HG02970 (cell line): ENCODE measurements around the gene CCDC47.
"Not testable (repeated sequence)": the region's sequence is repeated elsewhere in the genome, so short reads cannot be mapped to it uniquely, and the experiment has no call there.

ENCODE experiments used
- ATAC-seq: cut with Tn5 transposase; IDR thresholded peaks from one replicate; pipeline ENCODE4 v1.9.1; 2021; ENCODE audit warnings: mild to moderate bottlenecking, moderate library complexity, moderate number of reproducible peaks; ENCODE audit not compliant: unreplicated experiment, low FRiP score

CCDC47 gene

DNA sequence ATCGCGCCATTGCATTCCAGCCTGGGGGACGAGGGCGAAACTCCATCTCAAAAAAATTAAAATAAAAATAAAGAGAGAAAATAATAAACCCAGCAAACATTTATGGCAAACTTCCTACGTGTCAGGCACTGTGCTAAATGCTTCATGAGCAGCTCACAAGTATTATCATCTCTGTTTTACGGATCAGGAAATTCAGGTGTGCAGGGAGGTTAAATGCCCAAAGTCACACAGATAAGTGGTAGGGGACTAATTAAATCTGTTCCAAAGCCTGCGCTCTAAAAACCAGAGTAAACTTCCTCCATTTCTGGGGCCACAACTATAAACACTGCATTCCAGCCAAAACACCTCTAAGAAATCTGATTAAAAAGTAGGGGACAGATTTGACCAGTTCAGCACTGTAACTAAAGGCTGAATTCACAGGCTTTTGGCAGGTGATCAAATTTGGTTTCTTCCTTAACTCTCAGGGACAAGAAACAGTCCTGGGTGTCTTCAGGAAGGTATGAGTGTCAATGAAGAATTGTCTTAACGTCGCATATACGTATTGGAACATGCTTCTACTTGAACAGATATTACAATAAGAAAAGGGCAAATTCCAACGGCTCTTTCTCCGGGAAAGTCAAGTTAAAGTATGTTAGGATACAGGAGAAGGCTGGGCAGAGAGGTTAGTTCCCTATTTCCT lies 32.8 kb downstream of the CCDC47 start:
- no peak for ATAC-seq

DNA sequence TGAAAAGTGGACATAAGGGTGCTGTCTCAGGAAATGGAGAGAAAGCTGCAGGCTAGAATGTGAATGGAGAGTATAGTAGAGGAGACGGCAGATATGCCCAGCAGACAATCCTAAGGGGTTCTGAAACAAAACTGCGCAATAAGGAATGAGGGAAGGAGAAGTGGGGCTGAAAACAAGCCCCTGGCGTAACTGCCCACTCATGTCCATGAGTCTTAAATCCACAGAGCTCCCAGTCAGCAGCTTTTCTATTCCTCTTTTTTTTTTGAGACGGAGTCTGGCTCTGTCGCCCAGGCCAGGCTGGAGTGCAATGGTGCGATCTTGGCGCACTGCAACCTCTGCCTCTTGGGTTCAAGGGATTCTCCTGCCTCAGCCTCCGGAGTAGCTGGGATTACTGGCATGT lies 37.7 kb downstream of the CCDC47 start:
- ATAC-seq = no peak

DNA sequence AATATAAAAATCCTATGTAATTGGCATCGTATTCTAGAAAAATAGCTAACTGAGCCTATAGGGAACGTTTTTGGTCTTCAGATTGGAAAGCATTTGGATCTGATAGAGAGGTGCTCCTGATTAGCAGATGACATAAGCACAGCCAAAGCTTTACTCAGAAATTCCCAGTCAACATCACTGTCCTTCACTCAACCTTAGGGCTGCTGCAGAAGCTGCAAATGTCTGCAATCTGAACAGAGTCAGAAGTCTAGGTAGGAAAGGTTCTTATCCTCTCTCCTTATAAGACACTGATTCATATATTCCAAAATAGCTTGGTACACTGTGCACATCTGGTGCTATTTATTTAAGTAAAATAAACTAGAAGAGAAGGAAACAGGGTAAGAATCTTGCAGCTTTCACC lies 51.0 kb downstream of the CCDC47 start:
- no peak for ATAC-seq

DNA sequence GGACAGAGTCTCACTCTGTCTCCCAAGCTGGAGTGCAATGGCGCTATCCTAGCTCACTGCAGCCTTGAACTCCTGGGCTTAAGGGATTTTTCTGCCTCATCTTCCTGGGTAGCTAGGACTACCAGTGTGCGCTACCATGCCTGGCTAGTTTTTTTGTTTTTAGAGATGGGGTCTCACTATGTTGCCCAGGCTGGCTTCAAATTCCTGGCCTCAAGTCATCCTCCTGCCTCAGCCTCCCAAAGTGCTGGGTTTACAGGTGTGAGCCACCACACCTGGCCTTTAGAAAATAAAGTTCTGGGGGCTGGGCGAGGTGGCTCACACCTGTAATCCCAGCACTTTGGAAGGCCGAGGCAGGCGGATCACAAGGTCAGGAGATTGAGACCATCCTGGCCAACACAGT lies 53.2 kb downstream of the CCDC47 start:
- not testable (repeated sequence) for ATAC-seq

DNA sequence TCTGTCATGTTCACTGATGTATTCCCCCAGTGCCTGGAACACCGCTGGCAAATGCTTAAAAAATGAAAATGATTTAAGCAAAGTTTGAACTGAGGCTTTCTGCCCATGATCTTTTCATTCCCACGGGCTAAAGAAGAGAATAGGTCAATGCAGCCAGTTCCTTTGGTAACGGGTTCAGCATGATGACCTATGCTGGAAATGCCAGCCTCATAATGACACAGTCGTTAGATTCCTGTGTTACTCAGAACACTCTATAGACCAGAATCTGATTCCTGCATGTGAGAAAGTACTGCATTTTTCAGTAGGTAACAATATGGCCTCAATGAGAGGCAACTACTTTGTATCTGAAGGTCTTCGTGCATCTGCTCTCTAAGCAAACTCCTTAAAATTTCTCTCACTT lies 54.4 kb downstream of the CCDC47 start:
- no peak for ATAC-seq

DNA sequence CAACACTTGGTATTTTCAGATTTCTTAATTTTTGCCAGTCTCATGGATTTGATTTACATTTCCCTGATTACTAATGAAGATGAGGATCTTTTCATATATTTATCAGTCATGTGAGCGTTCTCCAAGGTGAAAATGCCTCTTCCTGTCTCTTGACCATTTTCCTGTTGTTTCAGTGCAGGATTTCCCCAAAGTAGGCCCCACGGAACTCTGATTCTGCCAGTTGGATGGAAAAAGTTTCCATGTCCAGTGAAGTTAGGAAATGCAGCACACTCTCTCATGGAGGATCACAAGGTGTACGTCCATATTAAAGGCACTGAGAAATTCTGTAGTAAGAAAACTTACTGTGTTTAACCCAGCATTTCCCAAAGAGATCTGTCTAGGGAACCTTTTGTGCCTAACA lies 57.0 kb downstream of the CCDC47 start:
- no peak for ATAC-seq

DNA sequence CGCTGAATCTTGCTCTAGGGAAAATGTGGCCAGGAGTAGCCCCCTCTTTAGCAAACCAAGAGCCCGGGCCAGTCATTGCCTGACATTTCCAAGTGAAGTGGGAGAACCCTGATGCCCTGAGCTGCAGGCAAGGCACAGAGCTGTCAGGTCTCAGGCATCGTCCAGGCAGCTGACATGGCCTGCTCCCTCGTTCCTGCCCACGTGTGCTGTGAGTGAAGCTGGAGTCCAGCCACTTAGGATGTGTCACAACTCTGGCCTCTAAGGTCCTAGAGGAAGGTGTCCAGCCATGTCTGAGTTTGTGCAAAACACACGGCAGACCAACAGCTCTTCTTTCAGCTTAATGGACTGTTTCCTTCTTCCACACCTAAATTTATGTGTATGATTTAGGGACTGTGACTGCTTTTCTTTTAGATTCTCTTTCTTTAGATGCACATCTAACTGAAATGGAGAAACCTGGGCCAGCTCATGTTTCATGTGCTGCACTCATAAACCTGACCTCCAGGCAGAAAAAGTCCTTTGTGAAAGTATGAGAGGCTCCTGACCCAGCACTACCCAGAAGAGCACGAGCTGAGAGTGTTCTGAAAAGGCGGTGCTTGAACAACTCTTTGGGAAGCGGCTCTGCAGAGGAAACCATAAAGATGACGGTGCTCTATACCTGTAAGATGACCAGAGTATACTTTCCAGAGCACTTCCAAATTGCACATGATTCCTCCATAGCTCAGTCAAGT lies 58.7 kb downstream of the CCDC47 start:
- ATAC-seq = no peak

DNA sequence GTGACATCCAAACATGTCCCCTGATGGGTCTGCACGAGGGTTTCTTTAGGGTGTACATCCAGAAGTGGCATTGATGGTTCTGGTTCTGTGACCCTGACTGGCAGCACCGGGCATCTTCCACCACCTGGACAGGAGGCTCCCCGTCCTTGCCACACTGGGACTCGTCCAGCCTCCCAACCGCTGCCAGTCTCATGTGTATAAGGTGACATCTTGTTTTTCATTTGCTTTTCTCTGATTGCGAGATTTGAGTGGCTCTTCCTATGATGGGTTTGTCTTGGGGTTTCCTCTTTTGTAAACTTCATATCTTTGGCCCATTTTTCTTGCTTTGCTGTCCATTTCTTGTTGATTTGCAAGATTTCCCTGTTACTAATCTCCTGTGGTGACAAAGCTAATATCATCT lies 64.3 kb downstream of the CCDC47 start:
- no peak for ATAC-seq

DNA sequence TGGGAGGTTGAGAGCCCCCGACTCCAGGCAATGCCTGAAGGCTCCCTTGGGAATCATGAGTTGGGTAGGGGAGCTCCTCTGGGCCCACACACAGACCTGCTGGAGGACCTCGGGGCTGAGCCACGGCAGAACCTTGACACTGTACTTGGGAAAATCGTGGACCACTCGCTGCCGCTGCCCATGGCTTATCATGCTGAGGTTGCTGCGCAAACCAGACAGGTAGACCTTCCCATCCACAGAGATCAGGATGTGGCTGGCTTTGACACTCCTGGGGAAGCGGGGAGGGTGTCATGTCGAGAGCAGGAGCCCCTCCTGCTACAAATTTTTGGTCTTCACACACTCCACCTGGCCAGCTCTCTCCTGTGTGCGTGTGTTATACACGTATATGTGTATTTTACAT lies 66.2 kb downstream of the CCDC47 start:
- ATAC-seq = no peak

DNA sequence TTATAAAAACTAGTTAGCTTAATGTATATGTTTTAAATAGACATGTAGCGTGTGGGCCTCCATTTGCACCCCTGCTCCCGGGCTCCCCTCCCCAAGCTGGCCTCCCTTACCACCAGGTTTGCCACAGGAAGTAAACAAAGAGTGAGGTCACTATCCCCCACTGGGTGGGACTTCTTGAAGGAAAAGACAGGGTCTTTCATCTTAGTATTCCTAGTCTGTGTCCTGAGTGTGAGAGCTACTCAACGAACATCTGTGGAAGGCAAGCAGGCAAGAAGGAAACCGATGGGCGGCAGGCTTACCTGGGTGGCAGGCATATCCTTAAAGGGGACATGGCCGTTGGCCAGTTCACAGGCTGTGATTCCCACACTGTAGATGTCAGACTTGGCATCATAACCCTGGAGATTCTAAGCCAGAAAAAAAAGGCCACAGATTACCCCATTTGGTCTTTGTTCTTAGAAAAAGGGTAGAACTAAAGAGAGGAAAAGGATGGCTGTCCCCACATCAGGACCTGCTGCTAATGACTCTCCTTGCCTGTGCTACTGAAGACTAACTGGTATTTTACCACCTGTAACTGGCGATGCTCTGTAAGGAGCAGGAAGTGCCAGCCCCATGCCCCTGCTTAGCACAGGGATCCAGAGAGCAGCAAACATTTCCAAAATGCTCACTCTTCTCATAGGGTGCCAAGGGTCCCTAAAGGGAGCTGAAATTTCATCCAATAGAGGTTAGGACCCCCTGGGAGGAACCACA lies 66.9 kb downstream of the CCDC47 start:
- ATAC-seq = no peak

DNA sequence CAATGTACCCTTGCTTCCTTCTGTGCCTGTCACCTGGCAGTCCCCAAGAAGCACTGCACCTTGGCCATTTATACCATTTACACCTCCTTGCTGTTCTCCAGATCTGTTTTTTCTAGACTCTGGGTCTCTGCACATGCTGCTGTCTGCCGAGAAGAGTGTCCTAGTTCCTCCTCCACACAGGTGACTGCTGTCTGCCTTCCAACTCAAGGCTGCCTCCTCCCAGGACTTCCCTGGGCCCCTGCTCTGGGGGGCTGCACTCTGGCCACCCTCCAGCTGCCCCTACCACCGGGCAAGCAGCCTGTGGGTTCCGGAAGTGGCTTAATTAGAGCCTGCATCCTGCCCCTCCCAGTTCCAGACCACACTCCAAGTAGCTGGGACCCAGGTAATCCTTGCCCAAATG lies 67.7 kb downstream of the CCDC47 start:
- ATAC-seq = no peak

DNA sequence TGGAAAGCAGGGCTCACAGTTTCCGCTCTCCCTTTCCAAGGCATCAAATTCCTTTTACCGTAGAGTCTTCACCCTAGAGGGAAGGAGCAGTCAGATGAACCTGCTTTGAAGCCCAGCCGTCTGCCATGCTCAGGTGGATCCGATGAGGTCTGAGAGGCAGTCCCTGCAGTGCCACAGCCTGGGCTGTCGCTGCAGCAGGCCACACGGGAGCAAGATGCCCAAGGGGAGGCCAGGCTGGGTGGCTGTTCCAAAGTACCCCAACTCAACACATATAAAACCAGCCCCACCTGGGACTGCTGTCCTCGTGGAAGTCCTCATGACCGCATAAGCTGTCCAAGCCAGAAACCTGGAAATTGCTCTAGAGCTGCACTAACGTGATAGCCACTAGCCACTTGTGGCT lies 68.6 kb downstream of the CCDC47 start:
- ATAC-seq = no peak

DNA sequence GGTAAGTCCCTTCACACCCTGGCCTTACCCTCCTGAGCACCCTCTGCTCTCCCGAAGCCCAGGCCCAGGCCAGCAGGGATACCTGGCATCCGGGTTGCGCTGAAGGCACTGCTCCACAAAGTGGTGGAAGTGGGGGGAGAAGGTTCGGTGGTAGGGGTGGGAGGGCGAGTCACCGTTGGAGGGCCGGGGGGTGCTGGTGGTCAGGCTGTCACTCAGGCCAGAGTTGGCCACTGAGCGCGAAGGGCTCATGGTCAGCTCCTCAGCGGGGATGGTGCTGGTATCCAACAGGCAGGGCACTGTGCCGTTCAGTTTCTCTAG lies 69.2 kb downstream of the CCDC47 start:
- ATAC-seq = no peak

DNA sequence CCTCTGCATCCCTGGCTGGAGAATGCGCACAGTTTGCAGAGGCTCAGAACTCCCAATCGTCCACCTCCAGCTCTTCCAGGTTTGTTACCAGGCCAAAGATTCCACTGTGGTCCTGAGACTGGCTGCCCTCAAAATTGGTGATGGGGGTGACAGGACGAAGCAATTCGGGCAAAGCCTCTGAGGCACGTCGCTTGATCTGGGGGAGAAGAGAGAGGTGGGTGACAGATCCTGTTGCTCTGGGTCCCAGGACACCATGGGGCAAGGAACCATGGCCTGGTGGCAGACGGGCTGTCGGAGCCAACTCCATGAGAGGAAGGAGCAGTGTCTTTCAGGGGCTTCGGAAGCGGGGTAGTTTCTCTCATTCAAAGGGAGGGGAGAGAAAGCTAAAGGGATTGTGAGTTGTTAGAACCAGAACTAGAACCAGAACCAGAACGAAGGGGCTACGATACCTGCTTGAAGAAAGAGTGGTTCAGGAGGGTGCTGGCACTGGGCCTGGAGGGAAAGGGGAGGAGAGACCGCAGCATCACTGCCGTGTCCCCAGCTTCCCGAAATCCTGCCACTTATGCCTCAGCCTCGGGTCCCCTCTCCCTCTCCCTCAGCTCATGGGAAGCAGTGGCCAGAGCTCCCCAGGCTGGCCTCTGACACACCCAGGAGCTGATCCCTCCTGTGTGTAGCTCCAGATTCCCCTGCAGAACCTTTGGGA lies 69.7 kb downstream of the CCDC47 start:
- ATAC-seq = no peak

DNA sequence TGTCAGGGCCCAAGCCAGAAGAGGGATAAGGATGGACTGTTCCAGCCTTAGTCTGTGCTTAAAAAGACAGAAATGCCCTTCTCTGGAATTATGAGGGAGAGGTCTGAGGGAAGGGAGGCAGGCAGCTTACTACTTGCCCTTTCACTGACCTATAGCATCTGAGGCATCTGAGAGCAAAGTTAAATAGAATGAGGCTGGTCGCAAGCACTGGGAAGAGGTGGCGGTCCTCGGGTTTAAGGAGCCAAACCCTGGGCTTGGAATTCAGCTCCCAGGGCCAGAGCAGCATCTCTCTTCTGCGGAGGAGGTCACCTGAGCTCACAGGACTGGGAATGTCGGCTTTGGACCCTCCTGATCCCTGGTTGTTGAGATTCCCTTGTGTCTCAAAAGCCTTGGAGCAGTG lies 70.4 kb downstream of the CCDC47 start:
- ATAC-seq = no peak

DNA sequence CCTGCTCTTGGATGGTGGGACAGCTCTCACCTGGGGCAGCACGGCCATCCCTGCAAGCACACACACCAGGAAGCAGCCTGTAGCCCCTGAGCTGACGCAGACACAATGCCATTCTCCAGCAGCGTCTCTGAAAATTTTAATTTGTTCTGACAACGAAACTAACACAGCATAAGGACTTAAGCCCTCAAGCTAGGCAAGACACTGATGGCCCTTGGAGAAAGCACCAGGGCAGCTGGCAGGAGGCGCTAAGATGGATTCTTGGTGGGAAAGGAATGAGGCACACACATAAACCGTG lies 70.7 kb downstream of the CCDC47 start:
- ATAC-seq = no peak

DNA sequence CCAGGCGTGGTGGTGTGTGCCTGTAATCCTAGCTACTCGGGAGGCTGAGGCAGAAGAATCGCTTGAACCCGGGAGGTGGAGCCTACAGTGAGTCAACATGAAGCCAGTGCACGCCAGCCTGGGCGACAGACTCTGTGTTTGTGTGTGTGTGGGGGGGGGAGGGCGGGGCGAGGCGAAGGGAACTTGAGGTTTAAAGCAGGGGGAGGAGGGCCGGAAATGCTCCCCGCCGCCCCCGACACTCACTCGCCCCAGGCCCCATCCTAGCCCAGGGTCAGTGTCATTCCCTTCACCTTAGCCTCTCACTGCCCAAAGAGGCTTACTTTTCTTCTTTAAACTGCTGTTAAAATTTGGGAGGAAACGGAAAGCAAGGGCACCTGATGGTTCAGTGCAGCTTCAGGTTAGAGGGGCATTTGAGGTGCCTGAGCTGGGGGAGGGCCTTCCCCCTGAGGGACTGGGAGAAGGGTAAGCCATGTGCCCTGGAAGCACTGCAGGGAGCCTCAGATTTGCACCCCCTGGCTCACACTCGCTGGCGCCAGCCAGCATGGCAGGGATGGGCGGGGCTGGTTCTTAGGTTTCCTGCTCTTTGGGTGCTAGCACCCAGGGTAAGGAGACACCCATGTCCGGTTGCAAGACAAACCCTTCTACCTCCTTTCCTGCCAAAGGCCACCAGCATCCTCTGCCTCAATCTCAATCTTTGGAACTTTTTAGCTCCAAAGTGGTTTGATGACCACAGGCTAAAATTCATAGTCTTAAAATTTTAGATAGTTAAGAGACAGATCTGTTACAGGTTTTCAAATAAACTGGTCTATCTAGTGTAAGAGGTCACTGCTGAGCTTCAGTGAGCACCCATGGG lies 71.3 kb downstream of the CCDC47 start:
- no peak for ATAC-seq

DNA sequence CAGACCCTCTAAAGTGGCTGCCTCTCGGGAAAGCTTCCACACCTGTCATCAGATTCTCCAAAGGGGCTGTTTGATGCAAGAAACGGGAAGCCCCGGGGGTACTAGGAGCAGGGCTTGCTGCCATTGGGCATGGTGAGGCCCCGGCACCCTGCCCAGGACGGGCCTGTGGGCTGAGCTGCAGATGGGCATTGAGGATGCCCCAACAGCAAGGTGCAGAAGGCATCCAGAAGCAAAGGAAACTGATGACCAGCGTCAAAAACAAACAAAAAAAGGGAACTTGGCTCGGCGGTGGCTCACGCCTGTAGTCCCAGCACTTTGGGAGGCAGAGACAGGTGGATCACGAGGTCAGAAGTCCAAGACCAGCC lies 72.0 kb downstream of the CCDC47 start:
- ATAC-seq = no peak

DNA sequence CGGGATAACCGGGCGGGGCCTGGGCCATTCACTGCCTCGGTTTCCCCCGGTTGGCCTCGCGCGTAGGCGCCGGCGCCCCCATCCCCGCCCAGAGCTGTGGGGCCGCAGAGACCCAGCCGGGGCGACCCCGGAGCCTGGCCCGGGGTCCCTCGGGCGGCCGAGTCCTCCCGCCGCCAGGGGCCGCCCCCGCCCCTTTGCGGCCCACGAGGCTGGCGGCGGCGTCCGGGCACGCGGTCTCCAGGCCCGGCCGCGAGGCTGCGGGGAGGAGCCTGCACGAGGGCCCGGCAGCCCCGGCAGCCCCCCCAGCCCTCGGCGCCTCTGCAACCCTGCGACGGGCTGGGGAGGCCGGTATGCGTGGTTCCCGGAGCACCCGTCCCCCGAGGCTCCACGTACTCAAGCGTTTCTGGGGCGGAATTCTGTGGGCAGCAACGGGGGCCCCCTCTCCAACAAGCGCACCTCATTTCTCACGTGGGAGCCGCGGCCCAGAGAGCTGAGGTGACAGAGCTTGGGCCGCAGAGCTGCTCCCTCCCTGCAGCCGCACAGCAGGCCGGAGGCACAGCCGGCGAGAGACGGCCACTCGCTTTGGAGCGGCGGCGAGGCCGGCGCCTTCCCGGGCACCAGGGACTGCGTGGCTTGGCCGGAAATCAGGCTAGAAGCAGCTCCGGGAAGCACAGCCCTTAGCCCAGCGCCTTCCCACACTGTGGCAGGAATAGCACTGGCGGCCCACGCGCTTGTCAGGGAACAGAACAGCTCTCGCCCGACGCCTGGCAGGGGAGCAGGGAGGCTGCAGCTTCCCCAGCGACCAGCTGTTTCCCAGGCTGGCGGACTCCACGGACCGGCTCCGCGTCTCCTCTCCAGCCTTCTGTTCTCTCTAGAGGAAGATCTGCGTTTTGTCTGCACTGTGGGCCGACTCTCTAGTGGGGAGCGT lies 72.6 kb downstream of the CCDC47 start:
- peak; percentile 27 for ATAC-seq
